ENCODE measurements around the gene C2CD2.

DNA sequence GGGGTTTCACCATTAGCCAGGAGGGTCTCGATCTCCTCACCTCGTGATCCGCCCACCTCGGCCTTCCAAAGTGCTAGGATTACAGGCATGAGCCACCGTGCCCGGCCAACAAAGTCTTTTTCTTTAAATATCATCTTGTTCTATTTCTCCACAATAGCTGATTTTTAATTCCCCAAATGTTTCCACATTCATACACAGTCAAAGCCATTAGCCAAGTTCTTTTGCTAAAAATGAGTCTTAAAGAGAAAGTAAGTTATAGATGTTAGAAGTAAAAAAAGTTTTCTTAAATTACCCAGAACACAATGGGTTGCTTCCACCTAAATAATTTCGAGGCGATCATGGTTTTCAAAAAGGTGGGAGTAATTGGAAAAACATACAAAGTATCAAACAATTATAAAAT lies 30.6 kb downstream of the C2CD2 start:
- TF ChIP-seq EZH2 (IDR thresholded peaks at IDR 0.05; ENCODE audit: low read length, missing control alignments) (no peak), CTCF (conservative IDR thresholded peaks at IDR 0.05 in 1 of 2, IDR thresholded peaks at IDR 0.05 in 1 of 2; ENCODE audit: low read depth in 1 of 2, low read length in 2 of 2) (no peak)
